ENCODE measurements around the gene FUT1. TPM values are rescaled to one million over a fixed set of nuclear protein-coding genes. Genes with fewer than 3 reads are reported as not detected.
A peak's percentile ranks its signal among the peaks of the same experiment; 100 is the strongest.

FUT1 gene
- total and polyA plus RNA-seq, 2 donors (not counting 1 experiment from before 2014, with no cell fraction given) = not detected

GRCh38 chr19:48740164-48740972 is 12.1 kb downstream of the FUT1 start, which contains the start of gene RASIP1:
RASIP1 (minus strand) TSS chr19:48740610; CDS start chr19:48740282, 328 bp downstream.
- no peaks in the 10 kb centered on the region for H4K20me1 ChIP-seq (ENCODE audit: control insufficient read depth, insufficient read depth, low read length, poor library complexity, severe bottlenecking)
- H3K27me3 ChIP-seq (replicated peaks in 1 of 4; ENCODE audit: control extremely low read depth in 1 of 4, control insufficient read depth in 3 of 4, insufficient read depth in 4 of 4, low read length in 3 of 4) = peaks cover 0 to 30% (median 13%) of the 10 kb centered on the region in 4 experiments
- H3K4me2 ChIP-seq (replicated peaks; ENCODE audit: low read depth, low read length, poor library complexity, severe bottlenecking) = peak within 1 kb of the TSS; percentile 99
- DNase-seq (peak; percentile 25), ATAC-seq (ENCODE audit: low read depth) (no peak)
- H3K4me3 ChIP-seq (ENCODE audit: control extremely low read depth in 1 of 5, extremely low read depth in 1 of 5, insufficient read depth in 1 of 5, low read depth in 2 of 5, low read length in 4 of 5) = peak within 1 kb of the TSS in 3 of 5 experiments; percentile 48 to 65 (median 54)
- TF ChIP-seq CTCF (IDR thresholded peaks at IDR 0.05) (no peak), EZH2 (IDR thresholded peaks at IDR 0.05; ENCODE audit: borderline replicate concordance, insufficient read depth, low read depth, low read length, poor library complexity, severe bottlenecking) (no peak)
- H3K9ac ChIP-seq (ENCODE audit: low read length) = peak within 1 kb of the TSS; percentile 64
- no peaks in the 10 kb centered on the region for H3K79me2 ChIP-seq (ENCODE audit: control insufficient read depth, insufficient read depth, low read length)
- no peak within 1 kb of the TSS for H3K27ac ChIP-seq (ENCODE audit: low read length in 2 of 2)
- peak within 1 kb of the TSS; percentile 46 for H3K27ac Mint-ChIP-seq
- no peaks in the 10 kb centered on the region for H3K9me3 Mint-ChIP-seq (ENCODE audit: insufficient read depth)
- H3K36me3 ChIP-seq (replicated peaks in 1 of 2; ENCODE audit: control extremely low read depth in 1 of 2, control insufficient read depth in 1 of 2, extremely low read depth in 1 of 2, insufficient read depth in 2 of 2, low read length in 1 of 2) = no peaks in the 10 kb centered on the region
- H2AFZ ChIP-seq (ENCODE audit: insufficient read depth, low read depth, low read length, poor library complexity, severe bottlenecking) = peak within 1 kb of the TSS; percentile 87
- H3K4me3 Mint-ChIP-seq = peak within 1 kb of the TSS; percentile 54
- 21% methylated on average over 23 of the region's 27 CpGs for WGBS (ENCODE audit: insufficient coverage)
- peaks cover 22 to 25% of the 10 kb centered on the region in 2 donors for H3K4me1 ChIP-seq (ENCODE audit: control insufficient read depth in 2 of 2, insufficient read depth in 2 of 2, low read length in 2 of 2)
- POLR2A ChIA-PET = interaction anchor here (1.8 kb wide), 1 partner anchor 95 kb away, joined by 5 read pairs; the partner anchor contains the start of gene CA11
- peaks cover 19% of the 10 kb centered on the region for H3K27me3 Mint-ChIP-seq
- intact Hi-C loops (cut with micrococcal nuclease) = no loop called here
- H3K9me3 ChIP-seq (ENCODE audit: control extremely low read depth in 1 of 3, control insufficient read depth in 2 of 3, insufficient read depth in 1 of 3, low read length in 2 of 3) = peaks cover 0 to 28% (median 0%) of the 10 kb centered on the region in 3 donors
- CTCF ChIA-PET = interaction anchor here (2.0 kb wide), 1 partner anchor 91 kb away, joined by 8 read pairs; no protein-coding TSS in a partner anchor
- peaks cover 15% of the 10 kb centered on the region for H3K4me1 Mint-ChIP-seq
